Measurements from ENCODE around the gene TRABD2B.

The TRABD2B gene

DNA sequence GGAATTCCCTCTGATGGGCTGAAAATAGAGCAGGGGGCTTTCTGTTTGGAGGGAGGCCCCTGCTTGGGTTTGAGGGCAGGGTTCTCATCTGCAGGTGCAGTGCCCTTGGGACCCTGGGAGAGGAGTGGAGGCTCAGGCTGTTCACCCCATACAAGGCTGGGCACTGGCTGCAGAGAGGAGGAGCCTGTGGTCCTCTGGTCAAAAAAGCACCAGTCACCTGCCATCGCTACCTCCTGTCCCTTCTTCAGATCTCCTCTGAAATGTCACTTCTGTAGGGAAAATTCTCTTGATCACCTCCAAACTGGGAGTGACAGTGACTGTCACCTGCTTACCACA is 108.9 kb downstream of the TRABD2B start:
- H3K4me3 ChIP-seq (ENCODE audit: control insufficient read depth, low read depth, low read length) = no peak overlapping the region
- TF ChIP-seq, protein P1, sequence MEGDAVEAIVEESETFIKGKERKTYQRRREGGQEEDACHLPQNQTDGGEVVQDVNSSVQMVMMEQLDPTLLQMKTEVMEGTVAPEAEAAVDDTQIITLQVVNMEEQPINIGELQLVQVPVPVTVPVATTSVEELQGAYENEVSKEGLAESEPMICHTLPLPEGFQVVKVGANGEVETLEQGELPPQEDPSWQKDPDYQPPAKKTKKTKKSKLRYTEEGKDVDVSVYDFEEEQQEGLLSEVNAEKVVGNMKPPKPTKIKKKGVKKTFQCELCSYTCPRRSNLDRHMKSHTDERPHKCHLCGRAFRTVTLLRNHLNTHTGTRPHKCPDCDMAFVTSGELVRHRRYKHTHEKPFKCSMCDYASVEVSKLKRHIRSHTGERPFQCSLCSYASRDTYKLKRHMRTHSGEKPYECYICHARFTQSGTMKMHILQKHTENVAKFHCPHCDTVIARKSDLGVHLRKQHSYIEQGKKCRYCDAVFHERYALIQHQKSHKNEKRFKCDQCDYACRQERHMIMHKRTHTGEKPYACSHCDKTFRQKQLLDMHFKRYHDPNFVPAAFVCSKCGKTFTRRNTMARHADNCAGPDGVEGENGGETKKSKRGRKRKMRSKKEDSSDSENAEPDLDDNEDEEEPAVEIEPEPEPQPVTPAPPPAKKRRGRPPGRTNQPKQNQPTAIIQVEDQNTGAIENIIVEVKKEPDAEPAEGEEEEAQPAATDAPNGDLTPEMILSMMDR (conservative IDR thresholded peaks at IDR 0.05; ENCODE audit: control insufficient read depth, insufficient read depth, low read depth, low read length) = no peak
- no peak for DNase-seq (ENCODE audit: low read depth)

DNA sequence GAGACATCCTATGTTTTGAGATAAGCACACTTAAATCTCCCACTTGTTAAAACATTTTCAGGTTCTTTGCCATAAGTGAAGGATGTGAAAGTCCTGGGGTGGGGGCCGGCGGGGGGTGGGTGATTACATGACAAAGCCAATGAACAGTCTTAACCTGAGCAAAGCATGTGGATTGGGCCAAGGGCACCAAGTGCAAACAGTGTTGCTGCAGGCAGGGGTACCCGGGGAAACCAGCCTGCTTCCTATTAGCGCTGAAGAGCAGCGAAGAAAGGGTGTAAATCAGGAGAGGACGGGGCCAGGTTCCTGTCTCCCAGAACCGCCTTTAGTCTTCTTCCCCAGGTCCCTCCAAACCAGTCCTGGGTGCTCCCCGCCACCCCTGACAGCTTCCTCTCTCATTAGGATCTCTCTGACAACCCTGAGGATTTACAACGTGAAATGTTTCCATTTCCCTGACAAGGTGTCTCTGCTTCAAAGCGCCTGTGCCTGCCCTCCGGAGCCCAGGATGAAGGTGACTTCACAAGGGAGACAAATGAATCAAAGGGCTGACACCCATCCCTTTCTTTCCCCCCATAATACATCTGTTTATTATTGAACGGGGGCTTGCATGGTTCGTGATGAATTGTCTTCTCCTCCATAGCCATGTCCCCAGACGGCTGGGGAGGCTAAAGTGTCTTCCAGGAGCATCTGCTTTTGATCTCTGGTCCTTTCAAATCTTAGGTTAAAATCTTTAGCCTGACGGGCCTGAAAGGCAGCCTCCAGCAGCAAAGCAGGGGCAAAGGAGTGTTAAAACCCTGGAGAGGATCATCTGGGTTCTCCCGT is 109.5 kb downstream of the TRABD2B start:
- TF ChIP-seq, protein P1 (conservative IDR thresholded peaks at IDR 0.05; ENCODE audit: control insufficient read depth, insufficient read depth, low read depth, low read length) = no peak
- DNase-seq (ENCODE audit: low read depth) = no peak
- H3K4me3 ChIP-seq (ENCODE audit: control insufficient read depth, low read depth, low read length) = no peak overlapping the region

DNA sequence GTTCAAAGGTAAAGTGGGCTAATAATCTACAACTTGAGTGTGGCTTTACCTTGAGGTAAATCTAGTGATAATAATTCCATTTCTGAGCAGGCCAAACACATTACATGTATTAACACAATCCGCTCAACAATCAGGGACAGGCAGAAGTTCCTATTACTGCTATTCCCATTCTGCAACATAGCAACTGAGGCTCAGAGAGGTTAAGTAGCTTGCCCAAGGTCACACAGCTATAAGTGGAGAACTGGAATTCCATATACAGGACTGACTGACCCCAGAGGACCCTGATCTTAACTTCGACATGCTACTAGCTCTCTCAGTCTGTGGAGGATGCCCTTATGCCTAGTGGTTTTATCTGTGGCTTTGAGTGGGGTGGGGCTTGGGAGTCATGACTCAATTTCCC is 110.1 kb downstream of the TRABD2B start:
- DNase-seq (ENCODE audit: low read depth) = no peak
- TF ChIP-seq, protein P1 (conservative IDR thresholded peaks at IDR 0.05; ENCODE audit: control insufficient read depth, insufficient read depth, low read depth, low read length) = no peak

DNA sequence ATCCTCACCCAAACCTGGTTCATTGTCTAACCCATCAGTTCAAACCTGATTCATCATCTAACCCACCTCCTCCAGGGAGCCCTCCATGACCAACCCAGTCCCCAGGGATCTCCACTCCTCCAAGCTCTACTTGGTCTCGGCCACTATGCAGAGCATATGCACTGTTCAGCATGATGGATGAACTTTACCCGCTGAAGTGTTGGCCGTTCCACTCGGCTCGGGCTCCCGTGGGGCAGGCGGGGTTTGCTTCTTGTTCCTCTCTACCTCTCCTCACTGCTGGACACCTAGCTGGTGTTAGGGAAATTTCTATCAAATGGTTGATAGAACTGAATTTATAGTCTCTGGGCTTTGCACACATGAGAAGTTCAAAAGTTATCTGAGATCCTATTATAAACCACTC is 111.0 kb downstream of the TRABD2B start:
- H3K4me3 ChIP-seq (ENCODE audit: control insufficient read depth, low read depth, low read length) = no peak overlapping the region
- no peak for DNase-seq (ENCODE audit: low read depth)
- TF ChIP-seq, protein P1 (conservative IDR thresholded peaks at IDR 0.05; ENCODE audit: control insufficient read depth, insufficient read depth, low read depth, low read length) = no peak

More for the DNA sequence above, 110.1 kb downstream of the TRABD2B start:
- H3K4me3 ChIP-seq (ENCODE audit: control insufficient read depth, low read depth, low read length) = no peak overlapping the region

DNA sequence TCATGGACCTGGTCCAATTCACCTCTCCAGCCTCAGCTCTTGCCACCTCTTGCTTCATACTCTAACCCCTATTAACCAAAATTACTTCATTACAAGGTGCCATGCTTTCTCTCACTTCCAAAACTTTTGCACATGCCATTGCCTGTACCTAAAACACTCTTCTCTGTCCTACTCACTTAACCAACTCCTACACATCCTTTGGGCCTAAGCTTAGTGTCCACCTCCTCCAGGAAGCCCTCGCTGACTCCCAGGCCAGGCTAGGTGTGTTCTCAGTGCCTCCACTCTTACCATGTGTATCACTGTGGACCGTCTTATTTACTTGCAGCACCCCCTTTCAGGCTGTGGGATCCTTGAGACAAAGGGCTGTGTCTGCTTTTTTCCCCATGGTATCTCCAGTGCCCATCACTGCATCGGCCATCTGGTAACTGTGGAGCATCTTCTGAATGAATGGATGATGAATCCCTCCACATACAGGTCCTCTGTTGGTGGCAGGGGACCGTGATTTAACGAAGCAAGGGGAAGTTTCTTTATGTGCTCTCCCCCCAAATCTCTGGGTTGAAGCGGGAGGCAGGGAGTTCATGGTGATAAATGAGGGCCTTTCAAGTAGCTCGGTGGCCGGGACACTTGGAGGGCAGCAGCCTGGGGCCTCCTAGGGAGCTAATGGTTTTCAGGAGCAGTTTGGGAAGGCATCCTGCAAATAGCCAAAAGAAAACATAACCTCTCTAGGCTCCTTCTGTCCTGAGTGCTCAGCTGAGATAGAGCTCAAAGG is 111.9 kb downstream of the TRABD2B start:
- no peak overlapping the region for H3K4me3 ChIP-seq (ENCODE audit: control insufficient read depth, low read depth, low read length)
- DNase-seq (ENCODE audit: low read depth) = no peak
- TF ChIP-seq, protein P1 (conservative IDR thresholded peaks at IDR 0.05; ENCODE audit: control insufficient read depth, insufficient read depth, low read depth, low read length) = no peak

DNA sequence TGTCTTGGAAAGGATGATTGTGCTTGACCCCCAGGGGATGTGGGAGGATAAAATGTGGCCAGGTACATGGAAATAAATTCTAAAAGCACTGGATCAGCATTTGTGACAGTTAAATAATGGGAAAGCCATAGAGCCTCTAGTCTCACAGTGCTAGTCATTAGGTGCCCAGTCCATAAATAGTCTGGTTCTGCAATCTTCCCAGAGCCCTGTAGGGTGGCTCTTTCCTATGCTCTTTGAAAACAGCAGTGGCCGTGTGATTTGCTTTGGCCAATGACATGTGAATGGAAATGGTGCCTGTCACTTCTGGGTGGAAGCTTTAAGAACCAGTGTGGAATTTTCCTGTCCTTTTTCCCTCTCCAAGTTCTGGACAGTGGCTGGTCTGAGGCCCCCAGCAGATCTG is 113.2 kb downstream of the TRABD2B start:
- no peak overlapping the region for H3K4me3 ChIP-seq (ENCODE audit: control insufficient read depth, low read depth, low read length)
- TF ChIP-seq, protein P1 (conservative IDR thresholded peaks at IDR 0.05; ENCODE audit: control insufficient read depth, insufficient read depth, low read depth, low read length) = no peak
- DNase-seq (ENCODE audit: low read depth) = no peak
